Measurements from ENCODE around the gene ZBTB18. TPM values are rescaled to one million over a fixed set of nuclear protein-coding genes. Genes with fewer than 3 reads are reported as not detected.

The ZBTB18 gene
- total and polyA plus RNA-seq, 2 donors (not counting 1 experiment from before 2014, with no cell fraction given), result 10.3 to 12.6 TPM

GRCh38 chr1:244087021-244087560, 36.0 kb downstream of the ZBTB18 start:
- H3K36me3 ChIP-seq (ENCODE audit: control insufficient read depth, insufficient read depth, low read length), result no peaks in the 10 kb centered on the region
- no peak for TF ChIP-seq CTCF (conservative IDR thresholded peaks at IDR 0.05 in 1 of 2, IDR thresholded peaks at IDR 0.05 in 1 of 2; ENCODE audit: low read depth in 1 of 2, low read length in 2 of 2)
- TF ChIP-seq EZH2 (IDR thresholded peaks at IDR 0.05; ENCODE audit: low read length, missing control alignments), result no peak
- H3K27ac ChIP-seq (ENCODE audit: insufficient read depth, low read length), result no peak overlapping the region
- peaks cover 31% of the 10 kb centered on the region for H3K27me3 ChIP-seq (ENCODE audit: control insufficient read depth, insufficient read depth, low read length)
- no peak overlapping the region for H3K9ac ChIP-seq (ENCODE audit: insufficient read depth, low read length)
- H4K20me1 ChIP-seq (ENCODE audit: control insufficient read depth, extremely low read depth, insufficient read depth, low read length), result no peaks in the 10 kb centered on the region
- no peak overlapping the region for H3K4me3 ChIP-seq (replicated peaks in 1 of 4; ENCODE audit: control extremely low read depth in 1 of 4, insufficient read depth in 1 of 4, low read depth in 3 of 4, low read length in 4 of 4)
- DNase-seq (ENCODE audit: low read depth in 2 of 2), result no peak
- no peak overlapping the region for H2AFZ ChIP-seq (ENCODE audit: low read length)
- H3K4me1 ChIP-seq (ENCODE audit: control insufficient read depth, extremely low read depth, insufficient read depth, low read length), result no peaks in the 10 kb centered on the region
- H3K79me2 ChIP-seq (ENCODE audit: control insufficient read depth, insufficient read depth, low read length), result no peaks in the 10 kb centered on the region
- H3K9me3 ChIP-seq (ENCODE audit: control insufficient read depth, insufficient read depth, low read depth, low read length), result no peaks in the 10 kb centered on the region
- H3K4me2 ChIP-seq (ENCODE audit: extremely low read depth, insufficient read depth, low read length), result no peak overlapping the region

GRCh38 chr1:244087611-244088010, 36.5 kb downstream of the ZBTB18 start:
- Histone ChIP-seq H3K27ac (ENCODE audit: insufficient read depth, low read length) (no peak overlapping the region), H3K36me3 (ENCODE audit: control insufficient read depth, insufficient read depth, low read length) (no peaks in the 10 kb centered on the region), H3K27me3 (ENCODE audit: control insufficient read depth, insufficient read depth, low read length) (peaks cover 31% of the 10 kb centered on the region), H3K4me2 (ENCODE audit: extremely low read depth, insufficient read depth, low read length) (no peak overlapping the region), H3K4me1 (ENCODE audit: control insufficient read depth, extremely low read depth, insufficient read depth, low read length) (no peaks in the 10 kb centered on the region), H3K9me3 (ENCODE audit: control insufficient read depth, insufficient read depth, low read depth, low read length) (no peaks in the 10 kb centered on the region), H4K20me1 (ENCODE audit: control insufficient read depth, extremely low read depth, insufficient read depth, low read length) (no peaks in the 10 kb centered on the region), H3K4me3 (replicated peaks in 1 of 4; ENCODE audit: control extremely low read depth in 1 of 4, insufficient read depth in 1 of 4, low read depth in 3 of 4, low read length in 4 of 4) (no peak overlapping the region), H2AFZ (ENCODE audit: low read length) (no peak overlapping the region), H3K79me2 (ENCODE audit: control insufficient read depth, insufficient read depth, low read length) (no peaks in the 10 kb centered on the region), H3K9ac (ENCODE audit: insufficient read depth, low read length) (no peak overlapping the region)
- no peak for DNase-seq (ENCODE audit: low read depth in 2 of 2)
- TF ChIP-seq CTCF (conservative IDR thresholded peaks at IDR 0.05 in 1 of 2, IDR thresholded peaks at IDR 0.05 in 1 of 2; ENCODE audit: low read depth in 1 of 2, low read length in 2 of 2) (no peak), EZH2 (IDR thresholded peaks at IDR 0.05; ENCODE audit: low read length, missing control alignments) (no peak)

GRCh38 chr1:244088161-244088560, 37.1 kb downstream of the ZBTB18 start:
- no peaks in the 10 kb centered on the region for H3K4me1 ChIP-seq (ENCODE audit: control insufficient read depth, extremely low read depth, insufficient read depth, low read length)
- no peak overlapping the region for H3K4me2 ChIP-seq (ENCODE audit: extremely low read depth, insufficient read depth, low read length)
- H3K79me2 ChIP-seq (ENCODE audit: control insufficient read depth, insufficient read depth, low read length), result no peaks in the 10 kb centered on the region
- H3K4me3 ChIP-seq (replicated peaks in 1 of 4; ENCODE audit: control extremely low read depth in 1 of 4, insufficient read depth in 1 of 4, low read depth in 3 of 4, low read length in 4 of 4), result no peak overlapping the region
- H3K9ac ChIP-seq (ENCODE audit: insufficient read depth, low read length), result no peak overlapping the region
- DNase-seq (ENCODE audit: low read depth in 2 of 2), result no peak
- peaks cover 27% of the 10 kb centered on the region for H3K27me3 ChIP-seq (ENCODE audit: control insufficient read depth, insufficient read depth, low read length)
- H4K20me1 ChIP-seq (ENCODE audit: control insufficient read depth, extremely low read depth, insufficient read depth, low read length), result no peaks in the 10 kb centered on the region
- H3K9me3 ChIP-seq (ENCODE audit: control insufficient read depth, insufficient read depth, low read depth, low read length), result no peaks in the 10 kb centered on the region
- H2AFZ ChIP-seq (ENCODE audit: low read length), result no peak overlapping the region
- TF ChIP-seq EZH2 (IDR thresholded peaks at IDR 0.05; ENCODE audit: low read length, missing control alignments) (no peak), CTCF (conservative IDR thresholded peaks at IDR 0.05 in 1 of 2, IDR thresholded peaks at IDR 0.05 in 1 of 2; ENCODE audit: low read depth in 1 of 2, low read length in 2 of 2) (no peak)
- no peak overlapping the region for H3K27ac ChIP-seq (ENCODE audit: insufficient read depth, low read length)
- H3K36me3 ChIP-seq (ENCODE audit: control insufficient read depth, insufficient read depth, low read length), result no peaks in the 10 kb centered on the region
